ENCODE measurements around the gene ZXDC.

DNA sequence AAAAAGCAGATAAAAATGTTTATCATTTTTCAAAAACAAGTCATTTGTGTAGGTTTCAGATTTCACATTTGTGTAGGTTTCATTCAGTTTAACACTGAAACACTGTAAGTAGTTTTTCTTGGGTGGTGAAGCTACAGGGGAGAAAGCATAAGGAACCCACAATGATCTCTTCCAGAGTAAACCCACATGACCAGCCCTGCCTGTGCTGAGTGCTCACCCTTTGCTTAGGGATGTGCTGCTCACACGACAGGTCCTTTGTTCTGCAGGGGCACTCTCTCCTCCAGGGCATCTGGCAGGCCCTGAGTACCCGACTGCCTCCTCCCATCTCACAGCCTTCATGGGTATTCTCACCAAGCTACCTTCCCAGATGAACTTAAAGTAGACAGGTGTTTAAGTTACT, 28.9 kb downstream of the ZXDC start:
- TF ChIP-seq EZH2 (IDR thresholded peaks at IDR 0.05; ENCODE audit: insufficient read depth, poor library complexity, severe bottlenecking) (no peak), EZH2phosphoT487 (IDR thresholded peaks at IDR 0.05; ENCODE audit: insufficient read depth, low read depth) (no peak)
